ENCODE measurements around the gene FLAD1.

DNA sequence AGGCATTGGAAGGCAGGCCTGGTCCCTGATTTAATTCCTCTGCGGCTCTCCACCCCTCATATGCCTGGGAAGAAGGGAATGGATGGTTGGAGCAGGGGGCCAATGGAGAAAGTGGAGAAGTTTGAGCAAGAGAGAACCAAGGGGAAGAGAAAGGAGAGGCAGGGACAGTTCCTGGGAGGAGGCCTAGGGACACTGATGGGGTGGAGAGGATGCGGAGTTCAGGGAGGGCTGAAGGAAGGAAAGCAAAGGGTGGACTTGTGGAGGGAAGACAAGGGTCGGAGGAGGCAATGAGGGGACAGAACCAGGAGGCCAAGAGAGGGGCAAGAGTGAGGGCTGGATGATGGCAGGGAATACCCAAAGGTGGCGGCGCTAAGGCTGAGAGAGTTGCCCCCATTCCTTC is 26.6 kb downstream of the FLAD1 start:
- TF ChIP-seq, protein P1, sequence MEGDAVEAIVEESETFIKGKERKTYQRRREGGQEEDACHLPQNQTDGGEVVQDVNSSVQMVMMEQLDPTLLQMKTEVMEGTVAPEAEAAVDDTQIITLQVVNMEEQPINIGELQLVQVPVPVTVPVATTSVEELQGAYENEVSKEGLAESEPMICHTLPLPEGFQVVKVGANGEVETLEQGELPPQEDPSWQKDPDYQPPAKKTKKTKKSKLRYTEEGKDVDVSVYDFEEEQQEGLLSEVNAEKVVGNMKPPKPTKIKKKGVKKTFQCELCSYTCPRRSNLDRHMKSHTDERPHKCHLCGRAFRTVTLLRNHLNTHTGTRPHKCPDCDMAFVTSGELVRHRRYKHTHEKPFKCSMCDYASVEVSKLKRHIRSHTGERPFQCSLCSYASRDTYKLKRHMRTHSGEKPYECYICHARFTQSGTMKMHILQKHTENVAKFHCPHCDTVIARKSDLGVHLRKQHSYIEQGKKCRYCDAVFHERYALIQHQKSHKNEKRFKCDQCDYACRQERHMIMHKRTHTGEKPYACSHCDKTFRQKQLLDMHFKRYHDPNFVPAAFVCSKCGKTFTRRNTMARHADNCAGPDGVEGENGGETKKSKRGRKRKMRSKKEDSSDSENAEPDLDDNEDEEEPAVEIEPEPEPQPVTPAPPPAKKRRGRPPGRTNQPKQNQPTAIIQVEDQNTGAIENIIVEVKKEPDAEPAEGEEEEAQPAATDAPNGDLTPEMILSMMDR (conservative IDR thresholded peaks at IDR 0.05; ENCODE audit: low read depth, low read length) = no peak
- TF ChIP-seq POLR2A (IDR thresholded peaks at IDR 0.05; ENCODE audit: low read depth, low read length) (no peak), SMC3 (IDR thresholded peaks at IDR 0.05; ENCODE audit: low read depth, low read length) (no peak), RAD21 (IDR thresholded peaks at IDR 0.05; ENCODE audit: low read length) (no peak), MXI1 (IDR thresholded peaks at IDR 0.05; ENCODE audit: borderline replicate concordance, low read depth, low read length) (no peak)
